ENCODE data around the gene AUTS2. TPM values are rescaled to one million over a fixed set of nuclear protein-coding genes. Genes with fewer than 3 reads are reported as not detected.

AUTS2 gene
- polyA plus RNA-seq, 3 donors, result 0.08 to 0.35 TPM; not detected in 1

- no peak for DNase-seq
- Mint-ChIP-seq H3K27me3 (ENCODE audit: low read depth in 3 of 3) (peaks cover 0 to 2% (median 2%) of the 10 kb centered on the region in 3 donors), H3K9me3 (peaks cover 3 to 11% (median 6%) of the 10 kb centered on the region in 7 donors), H3K36me3 (no peaks in the 10 kb centered on the region), H3K27ac (no peak overlapping the region), H3K4me1 (no peaks in the 10 kb centered on the region), H3K4me3 (no peak overlapping the region)
- Histone ChIP-seq H3K9me3 (replicated peaks in 1 of 2; ENCODE audit: control insufficient read depth in 1 of 2, insufficient read depth in 1 of 2, low read length in 2 of 2) (peaks cover 0 to 4% of the 10 kb centered on the region in 2 donors), H3K79me2 (ENCODE audit: insufficient read depth, low read length) (no peaks in the 10 kb centered on the region), H3K4me1 (ENCODE audit: control insufficient read depth in 1 of 2, insufficient read depth in 2 of 2, low read length in 2 of 2) (no peaks in the 10 kb centered on the region), H3K9ac (ENCODE audit: insufficient read depth, low read length, poor library complexity, severe bottlenecking) (no peak overlapping the region), H4K20me1 (ENCODE audit: insufficient read depth, low read length) (no peaks in the 10 kb centered on the region), H2AFZ (ENCODE audit: insufficient read depth, low read depth, low read length, poor library complexity, severe bottlenecking) (no peak overlapping the region), H3K36me3 (replicated peaks in 1 of 2; ENCODE audit: control insufficient read depth in 1 of 2, insufficient read depth in 2 of 2, low read length in 2 of 2) (no peaks in the 10 kb centered on the region), H3K27me3 (ENCODE audit: control insufficient read depth in 2 of 2, insufficient read depth in 2 of 2, low read length in 2 of 2) (no peaks in the 10 kb centered on the region), H3K4me3 (replicated peaks in 1 of 3; ENCODE audit: low read depth in 2 of 3, low read length in 3 of 3) (no peak overlapping the region), H3K27ac (ENCODE audit: low read depth in 1 of 2, low read length in 2 of 2) (no peak overlapping the region), H3K4me2 (replicated peaks; ENCODE audit: extremely low read depth, low read length, poor library complexity, severe bottlenecking) (no peak overlapping the region)
- 100% methylated on average over 2 of the region's 3 CpGs for WGBS (ENCODE audit: insufficient coverage)
- no peak for TF ChIP-seq CTCF (IDR thresholded peaks at IDR 0.05)
- intact Hi-C loops (cut with micrococcal nuclease), result no loop called here
Observed at GRCh38 chr7:70154521-70155180, 556.4 kb downstream of the AUTS2 start.

GRCh38 chr7:70156057-70156456 is 557.8 kb downstream of the AUTS2 start:
- Histone ChIP-seq H3K36me3 (replicated peaks in 1 of 2; ENCODE audit: control insufficient read depth in 1 of 2, insufficient read depth in 2 of 2, low read length in 2 of 2) (no peaks in the 10 kb centered on the region), H4K20me1 (ENCODE audit: insufficient read depth, low read length) (no peaks in the 10 kb centered on the region), H3K27me3 (ENCODE audit: control insufficient read depth in 2 of 2, insufficient read depth in 2 of 2, low read length in 2 of 2) (no peaks in the 10 kb centered on the region), H3K79me2 (ENCODE audit: insufficient read depth, low read length) (no peaks in the 10 kb centered on the region), H3K4me3 (replicated peaks in 1 of 3; ENCODE audit: low read depth in 2 of 3, low read length in 3 of 3) (no peak overlapping the region), H3K4me2 (replicated peaks; ENCODE audit: extremely low read depth, low read length, poor library complexity, severe bottlenecking) (no peak overlapping the region), H3K9me3 (replicated peaks in 1 of 2; ENCODE audit: control insufficient read depth in 1 of 2, insufficient read depth in 1 of 2, low read length in 2 of 2) (peaks cover 0 to 4% of the 10 kb centered on the region in 2 donors), H3K4me1 (ENCODE audit: control insufficient read depth in 1 of 2, insufficient read depth in 2 of 2, low read length in 2 of 2) (no peaks in the 10 kb centered on the region), H3K9ac (ENCODE audit: insufficient read depth, low read length, poor library complexity, severe bottlenecking) (no peak overlapping the region), H3K27ac (ENCODE audit: low read depth in 1 of 2, low read length in 2 of 2) (no peak overlapping the region), H2AFZ (ENCODE audit: insufficient read depth, low read depth, low read length, poor library complexity, severe bottlenecking) (no peak overlapping the region)
- DNase-seq, result no peak
- TF ChIP-seq CTCF (IDR thresholded peaks at IDR 0.05), result no peak
- no peak overlapping the region for H3K27ac Mint-ChIP-seq
- intact Hi-C loops (cut with micrococcal nuclease), result no loop called here
- no peaks in the 10 kb centered on the region for H3K4me1 Mint-ChIP-seq
- peaks cover 3 to 10% (median 6%) of the 10 kb centered on the region in 7 donors for H3K9me3 Mint-ChIP-seq
- 70% methylated on average over 1 of the region's 2 CpGs for WGBS (ENCODE audit: insufficient coverage)
- peaks cover 0 to 2% (median 2%) of the 10 kb centered on the region in 3 donors for H3K27me3 Mint-ChIP-seq (ENCODE audit: low read depth in 3 of 3)
- no peaks in the 10 kb centered on the region for H3K36me3 Mint-ChIP-seq
- no peak overlapping the region for H3K4me3 Mint-ChIP-seq

Measured in CD14-positive monocyte (primary cell).